Colonic mucosa (tissue), 4 donors: Measurements from ENCODE around the gene SCARF1. TPM values are rescaled to one million over a fixed set of nuclear protein-coding genes. Genes with fewer than 3 reads are reported as not detected.

Source experiments
- DNase-seq: peaks from one replicate; pipeline ENCODE4 v3.0.0-alpha.2; 2020
- H3K27ac ChIP-seq: fragments of 200-600 bp; one replicate; pipeline ENCODE4 v1.8.0; 2021
- H3K27me3 ChIP-seq: fragments of 200-600 bp; one replicate; pipeline ENCODE4 v1.8.0; 2021
- H3K36me3 ChIP-seq: fragments of 200-600 bp; one replicate; pipeline ENCODE4 v1.8.0; 2021
- H3K4me1 ChIP-seq: fragments of 200-600 bp; one replicate; pipeline ENCODE4 v1.8.0; 2021; ENCODE audit warnings: mild to moderate bottlenecking
- H3K4me3 ChIP-seq: fragments of 200-600 bp; one replicate; pipeline ENCODE4 v1.8.0; 2021
- H3K9ac ChIP-seq, 2 donors: one replicate each; pipeline ENCODE4 v1.7.0; 2013; ENCODE audit warnings: control low read depth in 2 of 2, low read depth in 2 of 2, low read length in 2 of 2
- H3K9me3 ChIP-seq: fragments of 200-600 bp; one replicate; pipeline ENCODE4 v1.8.0; 2021
- intact Hi-C: fragments of 100-400 bp; cut with DNase I; formaldehyde crosslinking; loops from one replicate; pipeline ENCODE4 v1.14.1; 2022
- total RNA-seq, 2 donors: library from RNA; stranded (reverse); fragmentation: NEBNext Ultra II Directional in 1 of 2; extraction: Animal tissue kit (Norgen Biotek cat#: 25700) in 1 of 2; gene quantifications; one replicate each; pipeline ENCODE4 v1.2.1, GENCODE V29; 2021
- TF ChIP-seq, protein P1 (sequence below): fragments of 200-600 bp; IDR thresholded peaks from one replicate; pipeline ENCODE4 v1.8.0; 2022; ENCODE audit warnings: antibody characterized with exemption, mild to moderate bottlenecking
- donor health status: healthy.
- donor health status: DM: no; HTN: no; CAD: no.
- donor health status: DM: no; HTN: no; CAD: no.

The SCARF1 gene
- total RNA-seq, 2 donors from 2014 or later, result 6.3 to 7.7 TPM

DNA sequence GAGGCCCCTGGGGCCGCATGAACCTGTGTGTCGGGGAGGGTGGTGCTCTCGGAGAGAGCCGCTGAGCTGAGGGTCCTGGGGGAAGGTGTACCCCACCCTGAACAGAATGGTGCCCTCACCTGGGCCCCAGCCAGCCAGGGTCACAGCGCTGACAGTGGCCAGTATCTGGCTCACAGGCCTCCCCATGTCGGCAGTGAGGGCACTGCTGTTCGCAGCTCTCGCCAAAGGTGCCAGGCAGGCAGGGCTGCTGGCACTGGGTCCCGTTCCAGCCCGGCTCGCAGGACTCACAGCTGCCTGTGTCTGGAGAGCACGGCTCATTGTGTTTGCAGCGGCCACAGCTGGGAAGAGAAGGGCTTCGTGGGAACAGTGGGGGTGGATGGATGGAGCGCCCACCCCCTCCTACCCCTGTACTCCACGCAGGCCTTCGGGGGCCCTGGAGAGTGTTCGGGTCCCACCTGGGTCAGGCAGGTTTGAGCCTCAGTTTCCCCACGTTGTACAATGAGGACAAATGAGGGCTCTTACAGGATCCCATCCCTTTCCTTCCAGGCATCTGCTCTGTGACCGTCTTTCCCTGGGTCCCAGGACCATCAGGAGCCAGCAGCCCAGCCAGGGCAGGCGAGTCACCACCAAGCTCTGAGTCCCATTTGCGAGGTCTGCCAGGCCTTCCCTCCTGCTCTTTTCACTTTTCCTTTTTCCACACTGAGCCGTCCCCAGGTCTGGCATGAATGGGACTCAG is 5.0 kb downstream of the SCARF1 start:
- H3K9me3 ChIP-seq, result no peaks in the 10 kb centered on the region
- no peaks in the 10 kb centered on the region for H3K27me3 ChIP-seq
- H3K4me3 ChIP-seq, result no peak overlapping the region
- H3K36me3 ChIP-seq, result no peaks in the 10 kb centered on the region
- H3K9ac ChIP-seq, result no peak overlapping the region
- no peak overlapping the region for H3K27ac ChIP-seq
- intact Hi-C loops, result no loop called here
- no peak for DNase-seq
- H3K4me1 ChIP-seq, result no peaks in the 10 kb centered on the region
- TF ChIP-seq, protein P1, sequence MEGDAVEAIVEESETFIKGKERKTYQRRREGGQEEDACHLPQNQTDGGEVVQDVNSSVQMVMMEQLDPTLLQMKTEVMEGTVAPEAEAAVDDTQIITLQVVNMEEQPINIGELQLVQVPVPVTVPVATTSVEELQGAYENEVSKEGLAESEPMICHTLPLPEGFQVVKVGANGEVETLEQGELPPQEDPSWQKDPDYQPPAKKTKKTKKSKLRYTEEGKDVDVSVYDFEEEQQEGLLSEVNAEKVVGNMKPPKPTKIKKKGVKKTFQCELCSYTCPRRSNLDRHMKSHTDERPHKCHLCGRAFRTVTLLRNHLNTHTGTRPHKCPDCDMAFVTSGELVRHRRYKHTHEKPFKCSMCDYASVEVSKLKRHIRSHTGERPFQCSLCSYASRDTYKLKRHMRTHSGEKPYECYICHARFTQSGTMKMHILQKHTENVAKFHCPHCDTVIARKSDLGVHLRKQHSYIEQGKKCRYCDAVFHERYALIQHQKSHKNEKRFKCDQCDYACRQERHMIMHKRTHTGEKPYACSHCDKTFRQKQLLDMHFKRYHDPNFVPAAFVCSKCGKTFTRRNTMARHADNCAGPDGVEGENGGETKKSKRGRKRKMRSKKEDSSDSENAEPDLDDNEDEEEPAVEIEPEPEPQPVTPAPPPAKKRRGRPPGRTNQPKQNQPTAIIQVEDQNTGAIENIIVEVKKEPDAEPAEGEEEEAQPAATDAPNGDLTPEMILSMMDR, result no peak

DNA sequence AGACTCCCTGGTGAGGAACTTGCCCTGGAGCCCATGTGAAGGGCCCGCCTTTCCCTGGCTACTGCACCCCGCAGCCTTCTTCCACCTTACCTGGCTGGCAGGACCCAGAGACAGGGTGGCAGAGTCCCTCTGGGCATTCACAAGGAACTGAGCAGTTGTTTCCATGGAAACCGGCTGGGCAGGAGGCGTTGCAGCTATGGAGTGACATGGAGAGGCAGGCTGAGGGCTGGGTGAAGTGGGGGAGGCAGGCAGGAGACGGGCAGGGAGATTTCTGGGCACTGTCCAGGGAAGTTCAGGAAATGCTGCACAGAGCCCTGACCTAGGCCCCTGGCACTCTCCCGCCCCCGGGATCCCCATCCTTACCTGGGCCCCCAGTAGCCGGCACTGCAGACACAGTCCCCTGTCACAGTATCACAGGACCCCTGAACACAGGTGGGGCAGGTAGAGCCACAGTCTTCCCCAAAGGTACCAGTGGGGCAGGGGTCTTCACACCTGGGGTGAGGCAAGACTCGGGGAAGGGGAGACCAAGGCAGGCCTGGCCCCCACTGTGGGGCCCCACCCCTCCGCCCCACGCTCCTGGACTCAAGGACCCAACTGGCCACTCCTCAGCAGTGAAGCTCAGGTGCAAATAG is 5.9 kb downstream of the SCARF1 start:
- Histone ChIP-seq H3K36me3 (no peaks in the 10 kb centered on the region), H3K4me1 (no peaks in the 10 kb centered on the region), H3K27ac (no peak overlapping the region), H3K9ac (no peak overlapping the region), H3K4me3 (no peak overlapping the region), H3K9me3 (no peaks in the 10 kb centered on the region), H3K27me3 (no peaks in the 10 kb centered on the region)
- TF ChIP-seq, protein P1, result no peak
- no peak for DNase-seq
- intact Hi-C loops, result no loop called here

DNA sequence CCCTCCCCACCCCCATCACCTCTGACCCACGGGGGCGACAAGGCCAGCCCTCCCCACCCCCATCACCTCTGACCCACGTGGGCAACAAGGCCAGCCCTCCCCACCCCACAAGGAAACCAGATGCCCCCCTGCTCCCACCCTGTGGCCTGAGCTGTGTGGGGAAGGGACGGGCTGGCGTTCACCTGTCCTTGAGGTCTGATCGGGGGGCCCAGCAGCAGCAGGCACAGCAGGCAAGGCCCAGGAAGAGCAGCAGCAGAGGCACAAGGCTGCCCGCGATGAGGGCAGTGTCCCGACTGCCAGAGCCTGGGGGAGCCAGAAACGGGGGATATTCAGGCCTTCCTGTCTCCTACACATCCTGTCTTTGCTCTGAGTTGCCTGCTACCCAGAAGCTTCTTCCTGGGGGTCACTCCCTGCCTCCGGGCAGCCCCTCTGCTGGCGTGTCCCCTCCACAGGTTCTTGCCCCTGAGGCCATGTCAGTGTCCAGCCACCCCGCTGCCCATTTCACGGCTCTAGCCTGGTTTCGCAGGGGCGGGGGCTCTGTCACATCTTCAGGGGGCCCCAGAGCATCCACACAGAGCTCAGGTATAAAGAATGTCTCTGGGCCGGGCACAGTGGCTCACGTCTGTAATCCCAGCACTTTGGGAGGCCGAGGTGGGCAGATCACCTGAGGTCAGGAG is 6.8 kb downstream of the SCARF1 start:
- H3K27me3 ChIP-seq, result no peaks in the 10 kb centered on the region
- no peak overlapping the region for H3K27ac ChIP-seq
- H3K36me3 ChIP-seq, result no peaks in the 10 kb centered on the region
- no peaks in the 10 kb centered on the region for H3K4me1 ChIP-seq
- TF ChIP-seq, protein P1, result no peak
- H3K4me3 ChIP-seq, result no peak overlapping the region
- no peak overlapping the region for H3K9ac ChIP-seq
- no peak for DNase-seq
- no peaks in the 10 kb centered on the region for H3K9me3 ChIP-seq
- intact Hi-C loops, result no loop called here

DNA sequence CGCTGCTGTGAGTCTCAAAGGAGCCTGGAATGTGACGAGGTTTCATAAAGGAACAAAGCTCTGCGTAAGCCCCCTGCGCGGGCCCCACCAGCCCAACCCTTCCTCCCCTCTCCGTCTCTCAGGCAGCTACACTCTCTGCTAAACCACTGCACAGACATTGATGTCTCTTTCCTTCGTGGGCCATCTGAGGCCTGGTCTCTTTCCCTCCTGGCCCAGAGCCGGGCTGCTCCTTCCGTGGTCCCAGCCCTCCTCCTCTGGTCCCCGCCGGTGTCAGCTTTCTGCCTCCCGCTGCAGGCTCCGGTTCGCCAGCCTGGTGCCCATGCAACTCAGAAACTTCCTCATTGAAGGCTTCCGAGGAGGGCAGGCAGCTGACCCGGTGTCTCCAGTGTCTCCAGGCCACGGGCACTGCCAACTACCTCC is 7.4 kb downstream of the SCARF1 start:
- DNase-seq, result no peak
- H3K9ac ChIP-seq, result no peak overlapping the region
- intact Hi-C loops, result no loop called here

GRCh38 chr17:1636732-1637285 is 8.7 kb downstream of the SCARF1 start:
- DNase-seq, result no peak
- Histone ChIP-seq H3K9ac (no peak overlapping the region), H3K4me3 (no peak overlapping the region), H3K27me3 (no peaks in the 10 kb centered on the region), H3K36me3 (no peaks in the 10 kb centered on the region), H3K4me1 (no peaks in the 10 kb centered on the region), H3K27ac (no peak overlapping the region), H3K9me3 (no peaks in the 10 kb centered on the region)
- intact Hi-C loops, result no loop called here
- TF ChIP-seq, protein P1, result no peak

More for the DNA sequence above, 7.4 kb downstream of the SCARF1 start:
- H3K4me1 ChIP-seq, result no peaks in the 10 kb centered on the region
- no peak overlapping the region for H3K27ac ChIP-seq
- H3K4me3 ChIP-seq, result no peak overlapping the region
- no peaks in the 10 kb centered on the region for H3K27me3 ChIP-seq
- H3K36me3 ChIP-seq, result no peaks in the 10 kb centered on the region
- TF ChIP-seq, protein P1, result no peak
- no peaks in the 10 kb centered on the region for H3K9me3 ChIP-seq
